Measurements from ENCODE around the gene RB1.

The RB1 gene

DNA sequence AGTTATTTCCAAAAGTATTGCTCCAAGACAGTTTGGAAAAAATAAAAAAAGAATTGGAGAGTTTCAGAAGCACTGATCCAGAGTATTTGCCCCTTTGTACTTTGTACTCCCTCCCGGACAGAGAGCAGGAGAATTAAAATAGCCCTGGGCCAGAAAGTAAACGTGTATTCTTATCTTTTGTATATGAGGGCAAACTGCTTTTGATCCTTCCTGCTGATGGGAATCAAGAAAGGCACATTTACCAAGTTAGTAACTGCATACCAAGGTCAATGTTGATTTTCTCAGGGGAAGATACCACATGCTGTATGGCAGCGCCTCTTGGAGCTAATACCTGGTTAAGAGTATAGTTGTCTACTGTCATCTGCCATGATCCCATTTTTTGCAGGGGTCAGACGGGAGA, 10.9 kb upstream of the RB1 start:
- H3K4me1 ChIP-seq, result peaks cover 3% of the 10 kb centered on the region; the same call in 1 of the 2 replicates
- DNase-seq, result no peak
- H3K4me3 ChIP-seq (ENCODE audit: low read depth, low read length), result no peak overlapping the region
- H3K27me3 ChIP-seq, result no peaks in the 10 kb centered on the region
- H3K9me3 ChIP-seq, result no peaks in the 10 kb centered on the region
- no peaks in the 10 kb centered on the region for H3K36me3 ChIP-seq
- TF ChIP-seq, protein P1, sequence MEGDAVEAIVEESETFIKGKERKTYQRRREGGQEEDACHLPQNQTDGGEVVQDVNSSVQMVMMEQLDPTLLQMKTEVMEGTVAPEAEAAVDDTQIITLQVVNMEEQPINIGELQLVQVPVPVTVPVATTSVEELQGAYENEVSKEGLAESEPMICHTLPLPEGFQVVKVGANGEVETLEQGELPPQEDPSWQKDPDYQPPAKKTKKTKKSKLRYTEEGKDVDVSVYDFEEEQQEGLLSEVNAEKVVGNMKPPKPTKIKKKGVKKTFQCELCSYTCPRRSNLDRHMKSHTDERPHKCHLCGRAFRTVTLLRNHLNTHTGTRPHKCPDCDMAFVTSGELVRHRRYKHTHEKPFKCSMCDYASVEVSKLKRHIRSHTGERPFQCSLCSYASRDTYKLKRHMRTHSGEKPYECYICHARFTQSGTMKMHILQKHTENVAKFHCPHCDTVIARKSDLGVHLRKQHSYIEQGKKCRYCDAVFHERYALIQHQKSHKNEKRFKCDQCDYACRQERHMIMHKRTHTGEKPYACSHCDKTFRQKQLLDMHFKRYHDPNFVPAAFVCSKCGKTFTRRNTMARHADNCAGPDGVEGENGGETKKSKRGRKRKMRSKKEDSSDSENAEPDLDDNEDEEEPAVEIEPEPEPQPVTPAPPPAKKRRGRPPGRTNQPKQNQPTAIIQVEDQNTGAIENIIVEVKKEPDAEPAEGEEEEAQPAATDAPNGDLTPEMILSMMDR (IDR thresholded peaks at IDR 0.05; ENCODE audit: low read depth, low read length), result no peak

DNA sequence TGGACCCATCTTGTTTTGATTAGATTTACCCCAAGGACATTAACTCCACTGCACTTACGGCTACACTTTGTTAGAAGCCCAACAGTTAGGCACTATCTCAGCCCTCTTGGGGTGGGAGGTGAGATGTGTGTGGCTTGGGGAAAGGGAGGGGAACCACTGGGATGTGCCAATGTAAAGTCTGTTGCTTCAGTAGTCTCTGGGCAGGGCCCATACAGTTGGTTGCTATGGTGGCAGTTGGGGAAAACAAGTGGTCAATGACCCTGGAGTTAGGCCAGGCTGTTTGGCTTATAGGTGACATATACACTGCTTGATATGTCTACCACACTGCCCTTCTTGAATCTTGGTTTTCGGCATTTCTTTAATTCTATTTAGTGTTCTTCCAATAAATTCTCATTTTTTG, 8.9 kb upstream of the RB1 start:
- H3K9me3 ChIP-seq, result no peaks in the 10 kb centered on the region
- DNase-seq, result no peak
- H3K4me3 ChIP-seq (ENCODE audit: low read depth, low read length), result no peak overlapping the region
- H3K4me1 ChIP-seq, result peaks cover 3% of the 10 kb centered on the region; the same call in 1 of the 2 replicates
- no peaks in the 10 kb centered on the region for H3K36me3 ChIP-seq
- no peaks in the 10 kb centered on the region for H3K27me3 ChIP-seq
- TF ChIP-seq, protein P1 (IDR thresholded peaks at IDR 0.05; ENCODE audit: low read depth, low read length), result no peak

DNA sequence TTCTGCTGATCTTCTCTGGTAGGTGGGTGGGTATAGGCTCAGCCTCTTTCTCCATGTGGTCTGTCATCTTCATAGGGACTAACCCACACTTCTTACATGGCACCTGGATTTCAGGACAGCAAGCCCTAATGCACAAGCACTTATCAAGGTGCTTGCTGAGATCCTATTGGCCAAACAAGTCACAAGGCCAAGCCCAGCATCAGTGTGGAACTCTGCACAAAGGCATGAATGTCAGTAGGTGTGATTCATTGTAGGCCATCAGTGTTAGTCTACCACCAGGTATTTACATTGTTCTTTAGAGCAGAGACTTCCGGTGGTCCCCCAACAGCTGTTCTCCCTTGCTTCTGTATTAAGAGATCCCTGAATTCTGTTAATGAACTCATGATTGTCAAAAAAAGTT, 8.3 kb upstream of the RB1 start:
- no peaks in the 10 kb centered on the region for H3K36me3 ChIP-seq
- H3K9me3 ChIP-seq, result no peaks in the 10 kb centered on the region
- H3K27me3 ChIP-seq, result no peaks in the 10 kb centered on the region
- TF ChIP-seq, protein P1 (IDR thresholded peaks at IDR 0.05; ENCODE audit: low read depth, low read length), result no peak
- H3K4me3 ChIP-seq (ENCODE audit: low read depth, low read length), result no peak overlapping the region
- H3K4me1 ChIP-seq, result peaks cover 3% of the 10 kb centered on the region; the same call in 1 of the 2 replicates
- no peak for DNase-seq

DNA sequence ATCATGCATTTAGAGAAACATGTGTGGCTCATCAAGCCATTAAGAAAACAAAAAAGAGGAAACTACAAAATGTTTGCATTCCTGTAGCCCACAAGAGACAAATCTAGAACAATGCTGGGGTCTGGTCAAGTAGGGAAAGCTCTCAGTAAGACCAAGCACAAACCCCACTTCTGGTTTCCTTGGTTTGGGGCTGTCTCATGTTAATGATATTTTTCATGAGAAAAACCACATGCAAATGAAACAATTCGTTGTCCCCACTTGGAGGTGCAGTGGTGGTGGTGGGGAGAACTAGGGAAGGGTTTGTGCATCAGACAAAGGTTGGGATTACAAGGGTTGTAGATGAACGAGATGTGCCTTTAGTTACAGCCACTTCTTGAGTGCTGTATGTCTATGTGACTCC, 7.0 kb upstream of the RB1 start:
- Histone ChIP-seq H3K4me3 (ENCODE audit: low read depth, low read length) (no peak overlapping the region), H3K27me3 (no peaks in the 10 kb centered on the region), H3K9me3 (no peaks in the 10 kb centered on the region), H3K4me1 (peaks cover 4% of the 10 kb centered on the region), H3K36me3 (no peaks in the 10 kb centered on the region)
- TF ChIP-seq, protein P1 (IDR thresholded peaks at IDR 0.05; ENCODE audit: low read depth, low read length), result no peak
- no peak for DNase-seq

DNA sequence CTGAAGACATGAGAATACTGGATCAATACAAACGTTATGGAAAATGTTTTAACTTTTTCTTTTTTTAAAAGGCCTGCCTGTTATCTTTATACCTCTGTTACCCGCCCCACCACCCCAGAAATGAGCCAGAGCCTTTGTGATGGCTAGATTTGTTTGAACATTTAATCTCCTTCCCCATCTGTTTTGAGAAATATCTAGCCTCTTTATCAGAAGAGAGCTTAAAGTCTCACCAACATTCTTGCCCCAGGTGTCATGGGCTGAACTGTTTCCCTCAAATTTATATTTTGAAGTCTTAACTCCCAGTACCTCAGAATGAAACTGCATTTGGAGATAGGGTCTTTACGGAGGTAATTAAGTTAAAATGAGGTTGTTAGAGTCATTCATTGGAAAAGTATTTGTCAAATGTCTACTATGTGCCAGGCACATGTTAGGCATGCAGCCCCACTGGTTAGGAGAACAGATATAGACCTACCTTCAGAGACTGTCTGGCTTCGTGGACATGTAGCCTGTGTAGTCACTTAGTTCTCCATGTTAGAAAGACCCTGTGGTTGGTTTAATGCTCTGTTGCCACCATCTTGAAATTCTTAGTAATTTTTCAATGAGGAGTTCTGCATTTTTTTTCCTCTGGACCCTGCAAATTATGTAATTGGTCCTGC, 6.3 kb upstream of the RB1 start:
- H3K4me1 ChIP-seq, result peaks cover 11% of the 10 kb centered on the region
- H3K9me3 ChIP-seq, result no peaks in the 10 kb centered on the region
- no peak overlapping the region for H3K4me3 ChIP-seq (ENCODE audit: low read depth, low read length)
- H3K27me3 ChIP-seq, result no peaks in the 10 kb centered on the region
- no peaks in the 10 kb centered on the region for H3K36me3 ChIP-seq
- no peak for DNase-seq
- TF ChIP-seq, protein P1 (IDR thresholded peaks at IDR 0.05; ENCODE audit: low read depth, low read length), result no peak

DNA sequence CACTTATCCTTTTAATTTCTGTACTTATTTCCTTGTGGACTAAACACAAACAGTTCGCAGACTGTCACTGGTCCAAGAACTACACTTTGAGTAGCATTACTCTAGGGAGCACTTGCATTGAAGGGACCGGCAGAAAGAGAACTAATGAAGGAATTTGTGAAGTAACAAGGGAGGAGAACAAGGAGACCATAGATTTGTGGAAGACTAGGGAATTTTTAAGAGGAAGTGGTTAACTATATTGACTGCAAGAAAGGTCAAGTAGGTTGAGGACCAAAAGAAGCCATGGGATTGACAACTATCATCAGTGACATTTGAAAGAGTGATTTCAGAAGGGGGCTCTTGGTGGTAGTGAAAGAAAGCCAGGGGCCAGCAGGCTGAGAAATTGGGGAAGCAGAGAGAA, 4.0 kb upstream of the RB1 start:
- TF ChIP-seq, protein P1 (IDR thresholded peaks at IDR 0.05; ENCODE audit: low read depth, low read length), result no peak
- H3K9me3 ChIP-seq, result no peaks in the 10 kb centered on the region
- H3K4me1 ChIP-seq, result peaks cover 15% of the 10 kb centered on the region
- H3K36me3 ChIP-seq, result no peaks in the 10 kb centered on the region
- H3K4me3 ChIP-seq (ENCODE audit: low read depth, low read length), result no peak overlapping the region
- no peaks in the 10 kb centered on the region for H3K27me3 ChIP-seq
- no peak for DNase-seq
